ENCODE results near the gene CCL27.
A peak's percentile ranks its signal among the peaks of the same experiment; 100 is the strongest.

The CCL27 gene, protein sequence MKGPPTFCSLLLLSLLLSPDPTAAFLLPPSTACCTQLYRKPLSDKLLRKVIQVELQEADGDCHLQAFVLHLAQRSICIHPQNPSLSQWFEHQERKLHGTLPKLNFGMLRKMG

DNA sequence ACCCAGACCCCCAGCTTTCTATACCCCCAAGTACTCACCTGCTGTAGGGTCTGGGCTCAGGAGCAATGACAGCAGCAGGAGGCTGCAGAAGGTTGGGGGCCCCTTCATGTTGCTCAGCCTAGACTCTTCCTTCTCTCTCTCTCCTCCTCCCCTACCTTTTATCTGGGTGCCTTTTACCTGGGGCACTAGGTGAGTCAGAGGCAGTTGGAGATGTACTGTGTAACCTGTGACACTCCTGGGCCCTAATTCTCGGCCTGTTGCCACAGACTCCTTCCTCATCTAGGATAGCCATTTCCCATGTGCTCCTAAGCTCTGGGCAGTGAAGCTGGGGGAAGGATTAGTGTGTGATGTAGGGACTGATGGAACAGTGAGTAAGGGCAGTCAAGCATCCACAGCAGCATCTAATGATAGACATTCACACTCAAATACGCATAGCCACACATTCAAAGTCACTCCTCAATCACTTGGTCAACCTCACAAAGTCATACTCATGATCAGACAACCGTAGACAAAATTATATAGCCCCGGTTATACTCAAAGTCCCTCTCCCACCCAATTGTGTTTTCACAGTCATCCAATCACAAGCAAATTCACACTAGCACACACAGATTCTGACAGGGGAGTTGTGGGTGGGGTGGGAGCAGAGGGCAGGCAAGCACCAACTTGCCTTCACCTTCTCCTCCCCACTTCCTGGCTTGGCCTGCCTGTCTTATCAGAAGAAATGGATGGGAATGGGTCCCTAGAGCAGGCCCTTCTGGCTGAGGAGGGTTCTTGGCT, at the start of gene CCL27:
CCL27 (minus strand) TSS at position 132 of the 777 bp plus-strand sequence; CDS start at position 108, 24 bp downstream.
- DNase-seq, result no peak

DNA sequence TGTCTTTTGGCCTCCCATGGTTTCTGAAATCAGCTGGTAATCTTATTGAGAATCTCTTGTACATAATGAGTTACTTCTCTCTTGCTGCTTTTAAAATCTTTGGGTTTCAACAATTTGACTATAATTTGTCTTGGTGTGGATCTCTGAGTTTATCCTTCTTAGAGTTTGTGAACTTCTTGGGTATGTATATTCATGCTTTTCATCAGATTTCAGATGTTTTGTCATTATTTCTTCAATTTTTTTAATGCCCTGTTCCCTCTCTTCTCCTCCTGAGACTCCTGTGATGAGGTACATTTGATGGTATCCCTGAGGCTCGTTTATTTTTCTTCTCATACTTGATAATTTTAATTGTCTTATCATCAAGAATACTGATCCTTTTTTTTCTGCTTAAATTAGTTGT, 49.7 kb upstream of the CCL27 start:
- no peak for DNase-seq

DNA sequence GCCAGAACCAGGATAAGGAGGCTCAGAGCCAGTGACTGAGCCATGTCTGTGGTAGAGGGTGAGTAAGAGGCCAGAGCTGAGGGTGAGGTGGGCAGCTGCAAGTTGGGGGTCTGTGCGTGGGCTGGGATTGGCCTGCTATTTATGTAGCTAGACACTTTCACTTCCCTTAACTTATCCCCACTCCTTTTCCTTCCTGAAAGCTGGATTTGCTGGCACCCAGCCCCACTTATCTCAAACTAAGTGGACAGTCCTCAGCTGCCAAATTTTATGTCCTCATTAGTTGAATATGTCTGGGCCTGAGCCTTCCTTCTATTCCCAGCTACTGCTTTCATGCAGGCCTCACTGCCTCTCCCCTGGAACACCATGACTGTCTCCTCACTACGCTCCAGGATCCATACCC, 47.6 kb upstream of the CCL27 start, which contains the start of gene CCL21:
CCL21 (minus strand) TSS at position 114 of the 400 bp plus-strand sequence; CDS start at position 44, 70 bp downstream.
- no peak for DNase-seq

- DNase-seq, result no peak
These were observed 46.9 kb upstream of the CCL27 start for GRCh38 chr9:34709196-34709978.

GRCh38 chr9:34707130-34707529, 44.7 kb upstream of the CCL27 start:
- no peak for DNase-seq

DNA sequence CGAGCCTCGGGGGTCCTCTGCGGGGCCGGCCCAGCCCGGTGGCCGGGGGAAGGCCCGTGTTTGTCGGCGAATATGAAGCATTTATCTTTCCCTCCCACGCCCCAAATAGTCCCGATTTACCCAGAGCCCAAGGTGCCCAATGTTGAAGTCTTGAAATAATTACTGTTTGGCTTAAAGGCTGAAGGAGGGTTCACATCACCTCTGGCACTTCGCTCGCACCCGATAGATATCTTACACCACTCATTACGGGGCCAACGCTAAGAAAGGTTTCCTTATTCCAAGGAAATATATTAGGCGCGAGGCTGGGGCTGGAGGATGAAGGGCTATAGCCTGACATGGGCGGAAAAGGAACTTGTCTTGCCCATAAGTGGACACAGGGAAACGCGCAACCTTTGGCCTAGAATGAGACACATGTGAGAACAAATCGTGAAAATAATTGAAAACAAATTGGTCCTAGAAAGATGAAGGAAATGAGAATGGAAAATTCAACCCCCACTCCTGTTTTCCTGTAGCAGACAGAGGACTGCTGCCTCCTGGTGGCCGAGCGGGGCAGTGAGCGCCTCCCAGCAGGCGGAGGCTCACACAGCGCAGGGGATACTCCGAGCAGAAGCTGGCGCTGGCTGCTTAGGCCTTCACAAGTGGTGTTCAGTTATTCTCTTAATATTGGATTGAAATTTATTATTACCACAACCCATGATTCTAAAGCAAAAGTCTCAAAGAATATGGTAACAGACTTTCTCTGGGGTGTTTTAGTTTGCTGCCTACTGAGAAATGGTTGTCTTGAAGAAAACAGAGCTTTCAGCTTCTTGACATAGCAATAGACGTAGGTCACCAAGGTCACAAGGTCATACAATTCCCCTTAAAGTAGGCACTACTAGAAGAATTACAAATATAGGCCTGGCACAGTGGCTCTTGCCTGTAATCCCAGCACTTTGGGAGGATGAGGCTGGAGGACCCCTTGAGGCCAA, 39.6 kb upstream of the CCL27 start:
- DNase-seq, result peak; percentile 87 to 90

- DNase-seq, result peak; percentile 90
These were observed 38.7 kb upstream of the CCL27 start for GRCh38 chr9:34701023-34701768.

GRCh38 chr9:34694811-34695210, 32.4 kb upstream of the CCL27 start:
- DNase-seq, result no peak

- DNase-seq, result no peak
These were observed 31.1 kb upstream of the CCL27 start for GRCh38 chr9:34693560-34693959.

GRCh38 chr9:34691936-34692315, 29.5 kb upstream of the CCL27 start:
- no peak for DNase-seq

DNA sequence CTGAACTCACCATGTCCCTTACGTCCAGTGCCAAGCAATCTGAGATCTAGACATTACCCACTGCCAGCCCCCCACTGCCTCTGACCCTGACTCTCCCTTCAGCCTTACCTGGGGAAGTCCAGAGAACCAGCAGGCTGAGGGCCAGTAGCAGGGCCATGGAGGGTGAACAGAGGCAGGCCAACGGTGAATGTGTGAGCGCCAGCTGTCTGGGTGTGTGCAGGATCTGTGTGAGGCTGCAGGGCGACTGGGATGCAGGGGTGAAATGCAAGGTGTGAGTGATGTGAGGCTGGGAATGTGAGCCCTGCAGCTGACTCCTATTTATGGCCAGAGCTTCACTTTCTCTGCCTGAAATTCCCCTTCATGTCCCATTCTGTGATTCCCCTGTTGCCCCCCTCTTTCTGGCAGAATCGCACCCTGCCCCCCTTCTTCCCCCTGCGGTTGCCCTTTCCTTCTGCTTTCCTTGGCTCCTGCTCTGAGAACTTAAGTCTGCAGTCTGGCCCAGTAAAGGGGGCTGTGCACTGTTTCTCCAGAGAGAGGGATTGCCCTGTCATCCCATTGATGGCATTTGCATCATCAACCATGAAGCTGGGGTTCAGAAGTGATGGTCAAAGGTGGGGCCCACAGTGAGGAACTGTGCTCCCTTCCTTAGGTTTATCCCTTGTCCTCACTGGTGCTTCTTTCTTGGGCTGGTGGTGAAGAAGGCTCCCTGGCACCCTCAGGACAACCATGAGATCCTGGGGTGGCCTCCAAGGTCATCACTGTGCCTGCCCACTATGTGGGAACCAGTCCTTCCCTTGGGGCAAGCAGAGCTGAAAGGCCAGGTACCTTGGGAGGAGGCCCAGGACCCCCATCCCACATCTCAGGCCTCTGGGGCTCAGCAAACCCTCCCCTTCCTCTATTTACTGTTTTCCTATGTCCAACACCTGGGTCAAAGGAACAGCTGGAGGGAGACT, 28.8 kb upstream of the CCL27 start, which contains the start of gene CCL19:
CCL19 (minus strand) TSS at position 294 of the 953 bp plus-strand sequence; CDS start at position 157, 137 bp downstream.
- DNase-seq, result no peak

DNA sequence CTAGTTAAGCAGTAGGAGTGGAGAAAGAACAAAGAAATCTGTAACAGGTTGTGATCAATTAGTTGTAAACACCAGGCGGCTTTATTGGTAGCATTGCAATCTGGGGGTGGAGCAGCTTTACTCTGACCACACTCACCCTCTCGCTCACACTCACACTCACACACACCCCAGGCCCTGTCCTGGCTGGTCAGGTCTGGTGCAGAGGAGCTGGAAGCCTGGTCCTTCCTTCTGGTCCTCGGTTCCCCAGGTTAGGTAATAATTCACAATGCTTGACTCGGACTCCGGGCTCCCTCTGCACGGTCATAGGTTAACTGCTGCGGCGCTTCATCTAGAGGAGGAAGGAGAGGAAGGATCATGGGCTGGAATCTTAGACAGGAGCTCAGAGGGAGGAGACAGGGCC, 27.1 kb upstream of the CCL27 start:
- no peak for DNase-seq

DNA sequence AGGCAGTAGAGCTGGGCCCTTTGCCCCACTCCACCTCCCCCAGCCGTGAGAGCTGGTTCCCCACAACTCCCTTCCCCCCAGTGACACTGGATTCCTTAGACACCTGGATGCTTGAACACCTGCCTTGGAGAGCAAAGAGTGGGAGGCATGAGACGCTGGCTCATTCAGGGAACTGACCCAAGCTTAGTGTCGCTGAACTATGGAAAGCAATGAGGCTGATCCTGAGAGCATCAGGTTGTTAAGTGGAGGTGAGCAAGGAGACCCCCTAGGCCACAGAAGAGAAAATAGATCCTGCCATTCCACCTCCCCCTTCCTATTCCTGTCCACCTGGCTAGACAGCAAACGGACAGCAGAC, 26.6 kb upstream of the CCL27 start:
- no peak for DNase-seq

DNA sequence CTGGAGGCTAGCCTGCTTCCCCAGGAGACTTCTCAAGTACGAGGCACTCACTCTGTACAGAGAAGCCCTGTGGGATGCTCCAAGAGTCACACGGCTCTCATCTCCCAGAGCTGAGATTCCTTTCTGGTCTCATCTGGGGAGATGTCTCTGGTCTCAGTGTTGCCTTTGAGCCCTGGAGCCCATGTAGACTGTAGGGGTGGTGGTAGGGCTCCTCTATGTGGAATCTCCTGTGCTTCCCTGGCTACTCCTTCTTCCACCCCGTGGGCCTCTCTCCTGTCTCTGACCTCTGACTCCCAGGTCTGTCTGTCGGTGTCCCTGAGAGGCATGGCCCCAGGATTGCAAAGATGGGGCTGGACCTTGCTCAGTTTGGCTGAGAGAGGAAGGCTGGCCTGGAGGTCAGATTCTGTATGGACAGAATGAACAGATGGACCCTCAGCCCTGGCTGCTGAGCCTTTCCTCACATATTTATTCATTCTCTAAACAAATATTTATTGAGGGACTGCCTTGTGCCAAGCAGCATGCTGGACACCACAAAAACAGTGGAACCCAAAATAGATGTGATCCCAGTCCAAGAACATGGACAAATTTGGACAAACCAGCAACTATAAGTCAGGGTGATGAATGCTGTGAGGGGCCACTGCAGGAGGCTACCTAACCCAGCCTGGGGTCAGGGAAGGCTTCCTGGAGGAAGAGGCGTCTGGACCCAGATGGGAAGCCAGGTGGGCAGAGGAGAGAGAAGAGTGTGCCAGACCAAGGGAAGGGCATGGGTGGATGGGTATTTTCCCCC, 26.1 kb upstream of the CCL27 start:
- no peak for DNase-seq

DNA sequence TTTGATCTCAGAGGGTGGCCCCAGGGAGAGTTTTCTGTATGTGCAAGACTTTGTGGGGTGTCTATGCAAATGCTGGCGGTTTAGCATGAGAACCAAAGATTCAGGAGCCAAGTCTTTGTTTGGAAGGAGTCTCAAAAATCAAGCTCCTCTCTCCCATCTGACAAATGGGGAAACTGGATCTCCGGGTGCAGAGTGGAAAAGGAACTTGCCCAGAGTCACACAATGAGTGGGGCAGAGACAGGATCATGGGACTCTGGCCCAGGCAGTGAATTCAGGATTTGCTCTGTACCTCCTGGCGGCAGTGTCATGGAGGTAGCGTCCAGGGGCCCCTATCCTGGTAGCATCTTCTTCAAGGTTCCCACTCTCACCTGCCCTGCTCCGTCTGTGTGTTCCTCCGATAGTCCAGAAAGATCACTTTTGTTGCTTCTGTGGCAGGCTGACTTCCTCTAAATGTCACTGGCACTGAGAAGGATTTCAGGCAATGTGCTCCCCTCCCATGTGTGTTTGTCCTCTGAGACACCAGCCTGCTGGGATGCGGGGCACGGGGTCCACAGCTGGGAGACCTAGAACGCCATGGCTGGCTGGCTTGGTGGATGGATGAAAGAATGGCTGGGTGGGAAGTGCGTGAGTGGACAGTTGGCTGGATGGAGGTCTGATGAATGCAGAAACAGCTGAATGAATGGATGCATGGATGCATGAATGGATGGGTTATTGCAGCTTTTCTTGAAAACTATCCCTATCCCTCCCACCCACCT, 25.0 kb upstream of the CCL27 start:
- no peak for DNase-seq

DNA sequence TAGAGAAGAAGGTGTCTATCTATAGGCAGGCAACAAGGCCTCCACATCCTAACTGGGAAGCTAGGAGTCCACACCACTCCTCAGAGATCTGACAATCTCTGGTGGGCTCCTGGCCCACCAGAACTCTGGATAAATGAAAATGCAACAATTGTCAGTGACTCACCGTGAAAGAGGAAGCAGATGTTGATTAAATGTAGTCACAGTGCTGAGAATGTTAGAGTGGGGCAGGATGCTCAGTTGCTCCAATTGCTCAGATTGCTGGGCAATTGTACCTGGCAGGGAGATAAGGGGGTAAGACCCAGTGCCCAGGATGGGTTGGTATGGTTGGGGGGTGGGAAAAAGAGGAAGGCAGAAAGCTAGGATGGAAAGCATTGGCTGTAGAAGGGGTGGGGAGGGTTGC, 24.3 kb upstream of the CCL27 start:
- DNase-seq, result no peak

DNA sequence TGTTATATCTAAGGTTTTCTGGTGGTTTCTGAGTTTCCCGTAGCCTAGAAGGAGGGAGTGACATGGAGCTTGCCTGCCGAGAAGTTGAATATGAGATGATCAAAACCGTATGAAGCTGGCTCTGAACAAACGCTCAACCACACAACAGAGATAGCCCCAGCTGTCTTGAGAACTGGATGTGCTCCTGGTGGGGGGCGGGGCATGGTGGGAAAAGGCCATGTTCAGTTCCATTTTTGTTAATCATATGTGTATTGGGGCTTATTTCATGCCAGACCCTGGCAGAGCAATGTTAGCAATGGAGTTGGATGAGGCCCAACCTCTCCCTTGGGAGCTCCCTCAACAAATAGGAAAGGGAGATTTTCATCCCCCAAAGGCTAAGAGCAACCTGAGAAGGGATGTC, 23.8 kb upstream of the CCL27 start:
- DNase-seq, result no peak

- no peak for DNase-seq
These were observed 23.1 kb upstream of the CCL27 start for GRCh38 chr9:34685591-34685990.

DNA sequence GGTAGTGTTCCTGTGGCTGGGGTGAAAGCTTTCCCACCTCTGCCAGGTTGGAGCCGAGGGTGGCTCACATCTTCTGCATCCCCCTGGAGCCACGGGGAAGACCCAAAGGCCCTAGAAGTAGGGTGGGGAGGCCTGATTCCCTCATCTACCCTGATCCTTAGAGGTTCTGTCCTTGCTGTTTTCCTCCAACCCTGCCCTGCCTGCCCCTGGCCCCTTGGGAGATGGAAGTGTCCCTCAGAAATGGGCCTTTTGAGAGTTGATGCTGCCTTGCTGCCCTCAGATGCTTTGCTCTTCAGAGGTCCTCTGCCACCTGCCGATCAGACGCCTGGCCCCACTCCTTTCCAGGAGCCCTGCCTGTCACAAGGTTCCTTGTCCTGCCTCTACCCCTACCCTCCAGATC, 22.4 kb upstream of the CCL27 start:
- no peak for DNase-seq
